H1 (cell line): ENCODE data around the gene TPD52L1. TPM values are rescaled to one million over a fixed set of nuclear protein-coding genes. Genes with fewer than 3 reads are reported as not detected.

Experiments used
- CTCF ChIA-PET: fragments of 300-600 bp; sonication (Branson Sonifier 250); formaldehyde crosslinking; loops from one replicate; lab custom pipeline; 2021; ENCODE audit not compliant: partially characterized antibody; lab: Charles Lee
- POLR2A ChIA-PET: fragments of 300-600 bp; sonication (Branson Sonifier 250); formaldehyde crosslinking; loops from one replicate; lab custom pipeline; 2021; ENCODE audit warnings: inconsistent platforms; ENCODE audit not compliant: partially characterized antibody; lab: Charles Lee
- DNase-seq, 2 experiments: peaks; one replicate each; pipeline versions ENCODE4 v3.0.0 to v3.0.0-alpha.2; 2010 to 2022; ENCODE audit warnings: low spot score in 2 of 2, low read depth in 1 of 2, mixed read lengths in 1 of 2
- FAIRE-seq: peaks from 2 replicates; lab custom pipeline; 2011; peaks lifted over from hg19 to GRCh38; lab: Jason Lieb, UNC
- H2AFZ ChIP-seq: 2 replicates; pipeline ENCODE4 v1.8.1; 2012; ENCODE audit warnings: low read length, inconsistent platforms
- H2AK5ac ChIP-seq: 2 replicates; pipeline ENCODE4 v1.6.1; 2013; ENCODE audit warnings: low read depth, low read length
- H2BK120ac ChIP-seq: replicated peaks from 2 replicates; pipeline ENCODE3; 2013; ENCODE audit warnings: low read depth, low read length, inconsistent platforms
- H2BK12ac ChIP-seq: 2 replicates; pipeline ENCODE4 v1.6.1; 2013; ENCODE audit warnings: low read depth, low read length
- H2BK15ac ChIP-seq: 2 replicates; pipeline ENCODE4 v1.6.1; 2013; ENCODE audit warnings: low read length
- H2BK20ac ChIP-seq: 2 replicates; pipeline ENCODE4 v1.6.1; 2013; ENCODE audit warnings: low read length
- H2BK5ac ChIP-seq: 2 replicates; pipeline ENCODE4 v1.6.1; 2013; ENCODE audit warnings: low read depth, low read length
- H3K14ac ChIP-seq: 2 replicates; pipeline ENCODE4 v1.6.1; 2013; ENCODE audit warnings: inconsistent platforms; ENCODE audit not compliant: insufficient read length
- H3K18ac ChIP-seq: 2 replicates; pipeline ENCODE4 v1.6.1; 2013; ENCODE audit warnings: low read length; ENCODE audit errors: extremely low read depth
- H3K23ac ChIP-seq: 2 replicates; pipeline ENCODE4 v1.6.1; 2013; ENCODE audit warnings: inconsistent platforms; ENCODE audit not compliant: insufficient read length
- H3K23me2 ChIP-seq: 2 replicates; pipeline ENCODE4 v1.6.1; 2013; ENCODE audit warnings: low read depth, low read length
- H3K27ac ChIP-seq: 2 replicates; pipeline ENCODE4 v1.6.1; 2011; ENCODE audit warnings: low read depth, low read length, inconsistent platforms
- H3K27me3 ChIP-seq, 4 experiments: replicated peaks in 1 of 4; 1 replicate in 1 of 4; 2 replicates in 3 of 4; pipeline versions ENCODE4 v1.6.1 to v1.8.1; 2011 to 2013; ENCODE audit warnings: low read length in 3 of 4, mild to moderate bottlenecking in 3 of 4, inconsistent platforms in 2 of 4, mixed read lengths in 2 of 4, moderate library complexity in 1 of 4; ENCODE audit not compliant: control insufficient read depth in 3 of 4, insufficient read depth in 3 of 4; ENCODE audit errors: extremely low read depth in 1 of 4
- H3K36me3 ChIP-seq, 4 experiments: 2 replicates each; pipeline versions ENCODE4 v1.6.1 to v1.8.1; 2011 to 2013; ENCODE audit warnings: mild to moderate bottlenecking in 4 of 4, low read length in 3 of 4, moderate library complexity in 2 of 4, control low read depth in 1 of 4, inconsistent platforms in 1 of 4; ENCODE audit not compliant: insufficient read depth in 4 of 4, control insufficient read depth in 2 of 4
- H3K4ac ChIP-seq: replicated peaks from 2 replicates; pipeline ENCODE3; 2013; ENCODE audit warnings: low read length, low read depth, mixed read lengths, inconsistent platforms; ENCODE audit not compliant: insufficient read length
- H3K4me1 ChIP-seq, 4 experiments: replicated peaks in 1 of 4; 1 replicate in 1 of 4; 2 replicates in 3 of 4; pipeline versions ENCODE4 v1.6.1 to v1.8.1; 2011 to 2013; ENCODE audit warnings: low read length in 3 of 4, inconsistent platforms in 2 of 4, mixed read lengths in 1 of 4; ENCODE audit not compliant: insufficient read depth in 4 of 4, control insufficient read depth in 3 of 4
- H3K4me2 ChIP-seq, 2 experiments: 2 replicates each; pipeline versions ENCODE4 v1.6.1 to v1.8.1; 2011 to 2013; ENCODE audit warnings: low read depth in 2 of 2, low read length in 2 of 2, control low read depth in 1 of 2, inconsistent platforms in 1 of 2, mild to moderate bottlenecking in 1 of 2; ENCODE audit not compliant: insufficient read depth in 1 of 2
- H3K4me3 ChIP-seq, 4 experiments: fragments of 200-600, 300-600 bp in 1 of 4; sonication (generic), shearing (Covaris generic), sonication (Bioruptor Twin) in 1 of 4; 2 replicates each; pipeline versions ENCODE4 v1.5.1 to v1.8.1; 2011 to 2016; ENCODE audit warnings: low read length in 4 of 4, low read depth in 3 of 4, control low read depth in 2 of 4, inconsistent platforms in 2 of 4, mild to moderate bottlenecking in 2 of 4, mixed read lengths in 1 of 4, moderate library complexity in 1 of 4; ENCODE audit not compliant: insufficient read depth in 2 of 4; ENCODE audit errors: extremely low read depth in 1 of 4
- H3K56ac ChIP-seq: replicated peaks from 2 replicates; pipeline ENCODE3; 2013; ENCODE audit warnings: low read depth, mild to moderate bottlenecking, mixed read lengths, low read length, inconsistent platforms; ENCODE audit not compliant: insufficient read length
- H3K79me1 ChIP-seq: 2 replicates; pipeline ENCODE4 v1.6.1; 2013; ENCODE audit warnings: low read depth, low read length, control low read depth
- H3K79me2 ChIP-seq, 2 experiments: 2 replicates each; pipeline versions ENCODE4 v1.6.1 to v1.8.1; 2012 to 2013; ENCODE audit warnings: low read length in 2 of 2, mild to moderate bottlenecking in 2 of 2, inconsistent platforms in 1 of 2; ENCODE audit not compliant: insufficient read depth in 2 of 2, control insufficient read depth in 1 of 2
- H3K9ac ChIP-seq, 4 experiments: replicated peaks in 1 of 4; 1 replicate in 1 of 4; 2 replicates in 3 of 4; pipeline versions ENCODE4 v1.6.1 to v1.8.1; 2011 to 2013; ENCODE audit warnings: low read depth in 3 of 4, low read length in 3 of 4, control low read depth in 2 of 4, mild to moderate bottlenecking in 2 of 4, moderate library complexity in 2 of 4, inconsistent platforms in 1 of 4; ENCODE audit errors: extremely low read depth in 1 of 4
- H3K9me3 ChIP-seq, 2 experiments: 2 replicates each; pipeline versions ENCODE4 v1.6.1 to v1.8.1; 2012 to 2013; ENCODE audit warnings: mild to moderate bottlenecking in 2 of 2, moderate library complexity in 2 of 2, control low read depth in 1 of 2, inconsistent platforms in 1 of 2, low read depth in 1 of 2, low read length in 1 of 2, mixed read lengths in 1 of 2; ENCODE audit not compliant: insufficient read depth in 2 of 2
- H4K20me1 ChIP-seq, 2 experiments: replicated peaks in 1 of 2; 2 replicates each; pipeline versions ENCODE3 to v1.8.1; 2011 to 2013; ENCODE audit warnings: inconsistent platforms in 2 of 2, low read length in 2 of 2, mild to moderate bottlenecking in 1 of 2; ENCODE audit not compliant: insufficient read depth in 2 of 2, control insufficient read depth in 1 of 2
- H4K5ac ChIP-seq: 2 replicates; pipeline ENCODE4 v1.6.1; 2013; ENCODE audit warnings: low read length, low read depth, mixed read lengths, inconsistent platforms; ENCODE audit not compliant: insufficient read length
- H4K8ac ChIP-seq: 2 replicates; pipeline ENCODE4 v1.8.0; 2013; ENCODE audit warnings: mild to moderate bottlenecking, moderate library complexity, low read length, inconsistent platforms; ENCODE audit not compliant: insufficient read depth; ENCODE audit errors: extremely low read depth
- H4K91ac ChIP-seq: replicated peaks from 2 replicates; pipeline ENCODE3; 2013; ENCODE audit warnings: low read length, mixed read lengths, inconsistent platforms; ENCODE audit not compliant: insufficient read length
- POLR2AphosphoS5 ChIP-seq: IDR thresholded peaks from 2 replicates; pipeline ENCODE4 v1.6.1; 2011; ENCODE audit warnings: low read depth, low read length
- SIX5 ChIP-seq: IDR thresholded peaks from 2 replicates; pipeline ENCODE4 v1.6.1; 2011; ENCODE audit warnings: mild to moderate bottlenecking, low read depth, low read length
- SP4 ChIP-seq: IDR thresholded peaks from 2 replicates; pipeline ENCODE4 v1.6.1; 2012; ENCODE audit warnings: low read length, inconsistent platforms
- ZNF274 ChIP-seq: IDR thresholded peaks from 2 replicates; pipeline ENCODE4 v1.7.0; 2012; ENCODE audit warnings: low read length, borderline replicate concordance; ENCODE audit errors: extremely low read depth
- WGBS, 2 experiments: shearing (Covaris generic) in 1 of 2; methylation state at CpG; one replicate each; pipeline versions ENCODE4 v1.1.6 to v1.1.7; 2013 to 2015; ENCODE audit warnings: low lambda C conversion rate in 2 of 2, mixed read lengths in 2 of 2, inconsistent platforms in 1 of 2, low coverage in 1 of 2, missing lambda C conversion rate in 1 of 2; ENCODE audit not compliant: insufficient replicate concordance in 2 of 2, insufficient coverage in 1 of 2, insufficient read length in 1 of 2; ENCODE audit errors: extremely low coverage in 1 of 2, missing lambda C conversion rate in 1 of 2; 5-methylcytosine and 5-hydroxymethylcytosine counted together
- polyA plus RNA-seq, 7 experiments: library from polyadenylated mRNA; depleted of rRNA in 3 of 7; stranded (reverse) in 5 of 7; unstranded in 2 of 7; fragments of >200 nt in 5 of 7; fragments of 200-250 nt in 2 of 7; gene quantifications; 1 replicate in 5 of 7; 2 replicates in 1 of 7; 4 replicates in 1 of 7; pipeline versions ENCODE4 v1.2.1 to v1.2.3, GENCODE V29; 2011 to 2013; ENCODE audit warnings: missing spikeins in 2 of 7, mixed read lengths in 2 of 7
- total RNA-seq: library from RNA; stranded (reverse); fragmentation: NEBNext Ultra II Directional; extraction: Animal tissue kit (Norgen Biotek cat#: 25700); gene quantifications from 2 replicates; pipeline ENCODE4 v1.2.1, GENCODE V29; 2021

TPD52L1 gene
- total and polyA plus RNA-seq, 2 of the 8 experiments (the other 6 are each of a cell fraction or from before 2014, with no cell fraction given): 7.4 to 14.2 TPM

DNA sequence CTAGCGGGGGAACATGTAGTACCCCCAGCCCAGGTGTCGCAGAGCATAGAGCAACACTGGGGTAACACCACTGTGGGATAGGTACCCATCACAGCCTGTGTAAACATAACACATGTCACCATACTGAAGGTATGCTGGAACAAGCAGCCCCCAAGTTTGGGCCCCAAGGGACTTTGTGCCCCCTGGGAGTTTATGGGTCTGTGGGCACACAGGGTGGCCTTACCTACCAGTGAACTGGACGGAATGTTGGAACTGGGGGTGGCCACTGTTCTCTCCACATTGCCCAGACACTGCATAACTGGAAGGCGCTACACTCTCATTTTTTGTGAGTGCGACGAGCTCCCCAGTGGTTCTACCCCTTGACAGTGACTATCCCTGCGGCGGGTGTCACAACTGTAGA, 119.7 kb downstream of the TPD52L1 start:
- no peak overlapping the region for H2BK120ac ChIP-seq
- no peak overlapping the region for H4K5ac ChIP-seq
- H3K9me3 ChIP-seq: no peaks in the 10 kb centered on the region
- H4K8ac ChIP-seq: no peak overlapping the region
- H2AFZ ChIP-seq: no peak overlapping the region
- H2BK12ac ChIP-seq: no peak overlapping the region
- no peak for DNase-seq
- H3K4me3 ChIP-seq: no peak overlapping the region
- H3K18ac ChIP-seq: no peak overlapping the region
- 94% methylated on average over 8 of the region's 8 CpGs; no CpG with 5 or more reads in 1 of the 2 experiments for WGBS, 2 experiments
- ChIA-PET CTCF (interaction anchor here (1.6 kb wide), 1 partner anchor 81 kb away, joined by 5 read pairs; no protein-coding TSS in a partner anchor), POLR2A (interaction anchor here (1.3 to 1.5 kb wide), 3 partner anchors 7 to 29 kb away, joined by 3 read pairs; partner anchors contain the start of gene HDDC2)
- H3K4ac ChIP-seq: no peak overlapping the region
- no peak overlapping the region for H3K23ac ChIP-seq
- peaks cover 0 to 23% (median 7%) of the 10 kb centered on the region in 4 experiments; a peak in 4 of 8 replicates for H3K36me3 ChIP-seq
- no peak overlapping the region for H3K9ac ChIP-seq
- no peaks in the 10 kb centered on the region for H3K27me3 ChIP-seq
- H2BK5ac ChIP-seq: no peak overlapping the region
- no peaks in the 10 kb centered on the region for H4K20me1 ChIP-seq
- H3K23me2 ChIP-seq: no peaks in the 10 kb centered on the region
- no peak overlapping the region for H3K56ac ChIP-seq
- H4K91ac ChIP-seq: no peak overlapping the region
- H3K27ac ChIP-seq: no peak overlapping the region
- no peak overlapping the region for H3K14ac ChIP-seq
- H2BK15ac ChIP-seq: no peak overlapping the region
- no peak overlapping the region for H2AK5ac ChIP-seq
- H3K4me1 ChIP-seq: no peaks in the 10 kb centered on the region
- no peaks in the 10 kb centered on the region for H3K79me1 ChIP-seq
- FAIRE-seq: no peak
- no peak overlapping the region for H2BK20ac ChIP-seq
- H3K4me2 ChIP-seq: no peak overlapping the region
- no peak for TF ChIP-seq ZNF274
- no peak for TF ChIP-seq POLR2AphosphoS5
- TF ChIP-seq SP4: no peak
- TF ChIP-seq SIX5: no peak
- H3K79me2 ChIP-seq: no peaks in the 10 kb centered on the region
